Rectal smooth muscle tissue (tissue), 1 donor: ENCODE results near the gene ARHGAP6.
"Not testable (repeated sequence)": the region's sequence is repeated elsewhere in the genome, so short reads cannot be mapped to it uniquely, and the experiment has no call there.

ENCODE experiments used
- H3K27ac ChIP-seq: one replicate; pipeline ENCODE4 v1.7.0; 2013; ENCODE audit warnings: low read depth, low read length, inconsistent platforms
- H3K27me3 ChIP-seq: one replicate; pipeline ENCODE4 v1.7.0; 2013; ENCODE audit warnings: low read length; ENCODE audit not compliant: control insufficient read depth, insufficient read depth
- H3K36me3 ChIP-seq: one replicate; pipeline ENCODE4 v1.7.0; 2013; ENCODE audit warnings: low read length; ENCODE audit not compliant: control insufficient read depth, insufficient read depth
- H3K4me1 ChIP-seq: one replicate; pipeline ENCODE4 v1.7.0; 2013; ENCODE audit warnings: low read length; ENCODE audit not compliant: control insufficient read depth, insufficient read depth
- H3K4me3 ChIP-seq: one replicate; pipeline ENCODE4 v1.7.0; 2013; ENCODE audit warnings: low read length
- H3K9ac ChIP-seq: one replicate; pipeline ENCODE4 v1.7.0; 2013; ENCODE audit warnings: low read length

The ARHGAP6 gene

DNA sequence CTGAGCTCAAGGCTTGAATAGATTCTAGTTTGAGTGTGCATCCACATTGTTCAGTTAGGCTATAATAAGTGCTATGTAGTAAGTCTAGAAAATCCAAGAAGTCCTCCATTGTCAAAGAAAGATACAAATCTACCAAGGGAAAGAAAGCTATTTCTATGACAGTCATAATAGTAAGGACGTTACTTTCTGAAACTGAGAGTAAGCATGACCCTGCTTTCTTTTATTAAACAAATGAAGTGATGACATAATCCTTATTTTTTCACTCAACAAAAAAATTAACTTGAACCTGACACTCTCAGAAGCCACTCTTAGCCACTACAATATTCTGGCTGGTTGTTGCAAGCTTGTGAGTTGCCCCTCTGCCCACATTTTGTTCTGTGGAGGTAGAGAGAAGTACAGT is 406.3 kb downstream of the ARHGAP6 start:
- Histone ChIP-seq H3K27ac (no peak overlapping the region), H3K27me3 (no peaks in the 10 kb centered on the region), H3K9ac (no peak overlapping the region), H3K4me1 (no peaks in the 10 kb centered on the region), H3K4me3 (no peak overlapping the region), H3K36me3 (no peaks in the 10 kb centered on the region)

DNA sequence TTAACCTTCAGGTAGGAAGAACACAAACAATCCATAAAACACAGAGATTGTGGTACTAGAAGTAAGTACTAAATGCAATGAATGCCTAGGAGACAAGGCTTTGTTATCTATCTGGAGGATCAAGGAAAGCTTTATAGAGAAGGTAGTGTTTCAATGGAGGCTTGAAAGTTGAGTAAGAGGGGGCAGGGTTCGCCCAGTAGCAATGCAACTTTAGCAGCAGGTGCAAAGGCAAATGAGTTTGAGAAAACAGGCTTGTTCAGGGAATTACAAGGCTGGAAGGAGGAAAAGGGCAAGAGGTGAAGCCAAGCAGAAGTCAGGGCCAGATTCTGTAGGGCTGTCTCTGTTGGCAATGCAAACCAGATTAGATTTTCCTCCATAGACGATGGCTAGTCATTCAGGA is 408.0 kb downstream of the ARHGAP6 start:
- no peak overlapping the region for H3K4me3 ChIP-seq
- H3K27ac ChIP-seq: no peak overlapping the region

GRCh38 chrX:11257290-11257689 is 408.4 kb downstream of the ARHGAP6 start:
- Histone ChIP-seq H3K4me3 (no peak overlapping the region), H3K27me3 (no peaks in the 10 kb centered on the region), H3K4me1 (no peaks in the 10 kb centered on the region), H3K27ac (no peak overlapping the region), H3K9ac (no peak overlapping the region), H3K36me3 (no peaks in the 10 kb centered on the region)

More for the DNA sequence above, 408.0 kb downstream of the ARHGAP6 start:
- Histone ChIP-seq H3K9ac (no peak overlapping the region), H3K4me1 (no peaks in the 10 kb centered on the region), H3K36me3 (no peaks in the 10 kb centered on the region), H3K27me3 (no peaks in the 10 kb centered on the region)

DNA sequence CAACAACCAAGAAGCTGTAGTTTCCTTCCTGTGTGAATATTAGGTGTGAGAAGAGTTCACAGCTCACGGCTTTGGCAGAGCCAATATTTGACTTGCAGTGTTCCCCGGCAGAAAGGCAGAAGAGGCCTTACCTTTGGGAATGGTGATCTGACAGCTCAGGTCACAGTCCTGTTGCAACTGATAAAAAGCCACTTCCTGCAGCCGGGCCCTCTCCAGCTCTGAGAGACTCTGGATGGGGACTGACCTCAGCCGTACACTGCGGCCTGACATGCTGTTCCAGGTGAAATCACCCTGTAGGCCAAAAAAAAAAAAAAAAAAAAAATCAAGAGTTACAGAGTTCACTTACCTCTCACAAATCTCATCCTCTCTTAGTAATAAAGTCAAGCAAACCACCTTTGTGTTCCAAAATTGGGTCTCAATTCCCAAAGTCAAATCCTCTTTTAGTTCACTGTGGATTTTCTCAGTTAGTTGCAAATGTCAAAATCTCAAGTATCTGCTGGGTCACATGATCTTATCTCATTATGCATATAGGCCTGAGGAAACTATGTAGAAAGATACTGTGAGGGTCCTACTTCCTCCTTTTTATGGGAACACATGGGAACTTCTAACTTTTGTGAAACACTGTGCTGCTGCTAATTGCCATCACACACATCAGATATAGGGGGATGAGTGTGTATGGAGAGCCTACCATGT is 411.2 kb downstream of the ARHGAP6 start:
- no peaks in the 10 kb centered on the region for H3K27me3 ChIP-seq
- no peaks in the 10 kb centered on the region for H3K36me3 ChIP-seq
- no peak overlapping the region for H3K9ac ChIP-seq
- H3K4me3 ChIP-seq: no peak overlapping the region
- no peak overlapping the region for H3K27ac ChIP-seq
- H3K4me1 ChIP-seq: no peaks in the 10 kb centered on the region

- Histone ChIP-seq H3K27me3 (no peaks in the 10 kb centered on the region), H3K27ac (no peak overlapping the region), H3K36me3 (no peaks in the 10 kb centered on the region), H3K9ac (no peak overlapping the region), H3K4me3 (no peak overlapping the region), H3K4me1 (no peaks in the 10 kb centered on the region)
Measured at GRCh38 chrX:11244636-11245035, 421.1 kb downstream of the ARHGAP6 start.

DNA sequence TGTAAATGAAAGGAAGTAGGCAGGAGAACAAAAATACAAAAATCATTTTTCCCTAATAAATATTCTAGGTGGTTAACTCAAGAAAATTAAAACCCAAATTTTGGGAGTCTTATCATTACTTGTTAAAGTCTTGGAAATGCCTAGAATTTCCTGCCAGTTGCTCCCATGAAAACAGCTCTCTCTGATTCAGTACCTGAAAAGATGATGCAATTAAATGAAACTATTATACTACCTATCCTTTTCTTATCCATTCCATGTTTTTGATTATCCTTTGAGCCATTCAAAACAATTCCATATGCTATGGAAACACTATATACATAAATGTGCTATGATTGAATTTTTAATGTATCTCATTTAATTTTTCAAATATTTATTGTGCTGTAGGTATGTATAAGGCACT is 423.0 kb downstream of the ARHGAP6 start:
- no peaks in the 10 kb centered on the region for H3K27me3 ChIP-seq
- no peak overlapping the region for H3K27ac ChIP-seq
- H3K36me3 ChIP-seq: no peaks in the 10 kb centered on the region
- H3K9ac ChIP-seq: no peak overlapping the region
- H3K4me1 ChIP-seq: no peaks in the 10 kb centered on the region
- no peak overlapping the region for H3K4me3 ChIP-seq

- H3K4me3 ChIP-seq: no peak overlapping the region
- no peaks in the 10 kb centered on the region for H3K4me1 ChIP-seq
- no peaks in the 10 kb centered on the region for H3K27me3 ChIP-seq
- H3K27ac ChIP-seq: no peak overlapping the region
- H3K9ac ChIP-seq: no peak overlapping the region
- no peaks in the 10 kb centered on the region for H3K36me3 ChIP-seq
Measured at GRCh38 chrX:11241720-11242119, 424.0 kb downstream of the ARHGAP6 start.

DNA sequence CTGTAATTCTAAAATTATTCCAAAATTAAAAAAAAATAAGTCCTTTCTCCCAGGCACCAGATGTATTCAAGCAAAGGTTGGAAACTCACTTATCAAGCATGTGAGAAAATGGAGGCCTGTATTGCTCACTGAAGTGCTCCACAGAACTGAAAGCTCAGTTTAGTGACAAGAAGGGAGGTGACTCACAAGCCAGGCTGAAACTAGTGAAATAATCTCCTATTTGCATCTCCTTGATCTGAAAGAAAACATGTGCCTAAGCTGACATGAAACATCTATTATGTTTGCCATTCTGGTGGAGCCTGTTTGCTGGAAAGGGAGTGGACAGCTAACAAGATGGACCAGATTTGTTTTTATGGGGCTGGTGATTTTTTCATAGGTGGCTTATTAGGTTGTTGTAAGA is 426.5 kb downstream of the ARHGAP6 start:
- no peaks in the 10 kb centered on the region for H3K27me3 ChIP-seq
- H3K9ac ChIP-seq: no peak overlapping the region
- no peaks in the 10 kb centered on the region for H3K36me3 ChIP-seq
- no peak overlapping the region for H3K27ac ChIP-seq
- H3K4me1 ChIP-seq: no peaks in the 10 kb centered on the region
- H3K4me3 ChIP-seq: no peak overlapping the region

GRCh38 chrX:11235377-11235776 is 430.3 kb downstream of the ARHGAP6 start:
- H3K36me3 ChIP-seq, H3K27ac ChIP-seq, H3K27me3 ChIP-seq, H3K4me1 ChIP-seq, H3K9ac ChIP-seq, H3K4me3 ChIP-seq: not testable (repeated sequence)

GRCh38 chrX:11215191-11215921 is 450.4 kb downstream of the ARHGAP6 start:
- H3K36me3 ChIP-seq: no peaks in the 10 kb centered on the region
- H3K9ac ChIP-seq: no peak overlapping the region
- H3K27me3 ChIP-seq: no peaks in the 10 kb centered on the region
- no peaks in the 10 kb centered on the region for H3K4me1 ChIP-seq
- no peak overlapping the region for H3K4me3 ChIP-seq
- H3K27ac ChIP-seq: no peak overlapping the region

GRCh38 chrX:11214346-11215190 is 451.2 kb downstream of the ARHGAP6 start:
- Histone ChIP-seq H3K4me1 (no peaks in the 10 kb centered on the region), H3K27me3 (no peaks in the 10 kb centered on the region), H3K4me3 (no peak overlapping the region), H3K36me3 (no peaks in the 10 kb centered on the region), H3K27ac (no peak overlapping the region), H3K9ac (no peak overlapping the region)

DNA sequence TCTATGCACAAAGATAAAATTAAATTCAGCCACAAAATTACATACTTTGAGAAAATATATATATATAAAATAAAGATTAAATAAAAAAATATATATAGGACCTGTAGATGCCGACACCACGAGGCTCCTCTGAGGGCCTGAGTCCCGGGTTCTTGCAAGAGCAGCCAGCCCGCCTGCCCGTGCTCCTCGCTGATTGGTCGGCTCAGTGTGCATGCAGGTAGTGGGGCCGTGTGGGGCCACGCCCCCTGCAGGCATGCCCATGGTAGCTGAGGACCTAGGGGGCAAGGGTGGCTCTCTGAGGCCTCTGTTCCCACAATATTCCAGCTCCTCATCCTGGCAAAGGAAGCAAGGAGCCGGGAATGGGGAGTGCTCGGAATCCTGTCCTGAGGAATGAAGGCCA is 453.0 kb downstream of the ARHGAP6 start:
- Histone ChIP-seq H3K4me1 (no peaks in the 10 kb centered on the region), H3K4me3 (no peak overlapping the region), H3K9ac (no peak overlapping the region), H3K27ac (no peak overlapping the region), H3K36me3 (no peaks in the 10 kb centered on the region), H3K27me3 (no peaks in the 10 kb centered on the region)
